NT2/D1 (cell line): ENCODE data around the gene CCDC172.

Source experiments
- SUZ12 ChIP-seq: IDR thresholded peaks from 2 replicates; pipeline ENCODE4 v1.6.1; 2011; ENCODE audit not compliant: insufficient read length, insufficient read depth; ENCODE audit errors: extremely low read depth
- YY1 ChIP-seq: IDR thresholded peaks from 2 replicates; pipeline ENCODE4 v1.6.1; 2011; ENCODE audit not compliant: insufficient read length, insufficient read depth
- ZNF274 ChIP-seq: IDR thresholded peaks from 2 replicates; pipeline ENCODE4 v1.6.1; 2011; ENCODE audit warnings: mild to moderate bottlenecking, low read depth, low read length

- TF ChIP-seq SUZ12 = no peak
- TF ChIP-seq YY1 = no peak
- TF ChIP-seq ZNF274 = no peak
Observed at GRCh38 chr10:116417821-116418220, 93.6 kb downstream of the CCDC172 start.
